Smooth muscle cell (in vitro differentiated cells): ENCODE measurements around the gene MYO5A. TPM values are rescaled to one million over a fixed set of nuclear protein-coding genes. Genes with fewer than 3 reads are reported as not detected.

Experiments
- DNase-seq: peaks from one replicate; lab custom pipeline; 2025; ENCODE audit not compliant: unreplicated experiment; lab: John Stamatoyannopoulos, UW
- H2AFZ ChIP-seq: fragments of 200-600 bp; sonication (generic); 2 replicates; pipeline ENCODE4 v1.6.0; 2016; ENCODE audit warnings: antibody characterized with exemption, low read depth, mild to moderate bottlenecking
- H3F3A ChIP-seq: fragments of 200-600 bp; sonication (generic); 2 replicates; pipeline ENCODE4 v1.6.0; 2017; ENCODE audit warnings: antibody characterized with exemption, low read depth
- H3K27ac ChIP-seq: fragments of 200-600 bp; sonication (generic); 2 replicates; pipeline ENCODE4 v1.5.1; 2016; ENCODE audit warnings: low read depth, mild to moderate bottlenecking
- H3K27me3 ChIP-seq: fragments of 200-600 bp; sonication (generic); 2 replicates; pipeline ENCODE4 v1.6.1; 2016; ENCODE audit warnings: low read depth, mild to moderate bottlenecking
- H3K36me3 ChIP-seq: fragments of 200-600 bp; sonication (generic); 2 replicates; pipeline ENCODE4 v1.5.1; 2016; ENCODE audit warnings: low read depth
- H3K4me1 ChIP-seq: fragments of 200-600 bp; sonication (generic); 2 replicates; pipeline ENCODE4 v1.5.1; 2016; ENCODE audit warnings: low read depth
- H3K4me2 ChIP-seq: fragments of 200-600 bp; sonication (generic); 2 replicates; pipeline ENCODE4 v1.6.0; 2016; ENCODE audit warnings: mild to moderate bottlenecking
- H3K4me3 ChIP-seq: fragments of 200-600 bp; sonication (generic); 2 replicates; pipeline ENCODE4 v1.5.1; 2016; ENCODE audit warnings: mild to moderate bottlenecking
- H3K79me2 ChIP-seq: fragments of 200-600 bp; sonication (generic); 2 replicates; pipeline ENCODE4 v1.6.0; 2016; ENCODE audit warnings: low read depth, mild to moderate bottlenecking
- H3K9ac ChIP-seq: fragments of 200-600 bp; sonication (generic); 2 replicates; pipeline ENCODE4 v1.6.0; 2016; ENCODE audit warnings: low read depth
- H3K9me3 ChIP-seq: fragments of 200-600 bp; sonication (generic); replicated peaks from 2 replicates; pipeline ENCODE4 v1.5.1; 2016; ENCODE audit warnings: low read depth
- H4K20me1 ChIP-seq: fragments of 200-600 bp; sonication (generic); 2 replicates; pipeline ENCODE4 v1.6.0; 2016; ENCODE audit warnings: low read depth
- CTCF ChIP-seq: fragments of 200-600 bp; sonication (generic); IDR thresholded peaks from 2 replicates; pipeline ENCODE4 v1.5.1; 2017; ENCODE audit warnings: borderline replicate concordance, mild to moderate bottlenecking, antibody characterized with exemption; ENCODE audit not compliant: insufficient read depth, poor library complexity, severe bottlenecking
- WGBS: methylation state at CpG from one replicate; pipeline ENCODE4 v1.1.7; 2016; ENCODE audit warnings: low lambda C conversion rate; 5-methylcytosine and 5-hydroxymethylcytosine counted together
- polyA plus RNA-seq: library from polyadenylated mRNA; unstranded; fragments of >200 nt; fragmentation: Nextera tagmentation; extraction: Ambion mirVana; gene quantifications from 2 replicates; pipeline ENCODE4 v1.2.1, GENCODE V29; 2016
- total RNA-seq: library from RNA; depleted of rRNA; stranded (reverse); fragments of >200 nt; gene quantifications from 2 replicates; pipeline ENCODE4 v1.2.3, GENCODE V29; 2014

Gene MYO5A
- total and polyA plus RNA-seq, 2 experiments from 2014 or later = 29.4 to 68.8 TPM

GRCh38 chr15:52306270-52306669, 222.4 kb downstream of the MYO5A start:
- WGBS = 93% methylated on average over 1 of the region's 1 CpG
- H3K27ac ChIP-seq = no peak overlapping the region
- TF ChIP-seq CTCF = no peak
- H2AFZ ChIP-seq = no peak overlapping the region
- no peaks in the 10 kb centered on the region for H3F3A ChIP-seq
- H3K36me3 ChIP-seq = no peaks in the 10 kb centered on the region
- H3K79me2 ChIP-seq = no peaks in the 10 kb centered on the region
- no peak for DNase-seq
- no peak overlapping the region for H3K4me3 ChIP-seq
- no peak overlapping the region for H3K4me2 ChIP-seq
- H3K9ac ChIP-seq = no peak overlapping the region
- H3K27me3 ChIP-seq = no peaks in the 10 kb centered on the region
- no peaks in the 10 kb centered on the region for H4K20me1 ChIP-seq
- H3K4me1 ChIP-seq = no peaks in the 10 kb centered on the region
- no peaks in the 10 kb centered on the region for H3K9me3 ChIP-seq

- H3K4me3 ChIP-seq = no peak overlapping the region
- TF ChIP-seq CTCF = no peak
- no peaks in the 10 kb centered on the region for H3K27me3 ChIP-seq
- H4K20me1 ChIP-seq = no peaks in the 10 kb centered on the region
- 70% methylated on average over 3 of the region's 3 CpGs for WGBS
- H3K9ac ChIP-seq = no peak overlapping the region
- H3K36me3 ChIP-seq = no peaks in the 10 kb centered on the region
- no peaks in the 10 kb centered on the region for H3K9me3 ChIP-seq
- H3F3A ChIP-seq = no peaks in the 10 kb centered on the region
- no peak overlapping the region for H3K27ac ChIP-seq
- no peak overlapping the region for H2AFZ ChIP-seq
- H3K4me1 ChIP-seq = no peaks in the 10 kb centered on the region
- DNase-seq = no peak
- H3K79me2 ChIP-seq = no peaks in the 10 kb centered on the region
- no peak overlapping the region for H3K4me2 ChIP-seq
Measured at GRCh38 chr15:52303093-52303772, 225.4 kb downstream of the MYO5A start.

- H3K27ac ChIP-seq = no peak overlapping the region
- no peaks in the 10 kb centered on the region for H3K4me1 ChIP-seq
- no peaks in the 10 kb centered on the region for H3K79me2 ChIP-seq
- no peak overlapping the region for H3K9ac ChIP-seq
- no peaks in the 10 kb centered on the region for H3F3A ChIP-seq
- no peaks in the 10 kb centered on the region for H3K36me3 ChIP-seq
- H3K4me2 ChIP-seq = no peak overlapping the region
- no peak overlapping the region for H2AFZ ChIP-seq
- no peak overlapping the region for H3K4me3 ChIP-seq
- DNase-seq = no peak
- peaks cover 5% of the 10 kb centered on the region for H3K27me3 ChIP-seq
- 97% methylated on average over 2 of the region's 2 CpGs for WGBS
- no peaks in the 10 kb centered on the region for H4K20me1 ChIP-seq
- no peak for TF ChIP-seq CTCF
- no peaks in the 10 kb centered on the region for H3K9me3 ChIP-seq
Measured at GRCh38 chr15:52301265-52301847, 227.3 kb downstream of the MYO5A start.
